Cardiac fibroblast (primary cell): ENCODE data around the gene MN1.

Experiments
- DNase-seq, 2 donors: peaks; one replicate each; pipeline versions ENCODE4 v3.0.0 to v3.0.0-alpha.2; 2010; ENCODE audit warnings: low read depth in 2 of 2
- H3K4me3 ChIP-seq, 2 donors: replicated peaks in 1 of 2; 1 replicate in 1 of 2; 2 replicates in 1 of 2; pipeline ENCODE4 v1.5.1; 2011; ENCODE audit warnings: low read depth in 2 of 2, low read length in 2 of 2, mild to moderate bottlenecking in 2 of 2, moderate library complexity in 1 of 2
- CTCF ChIP-seq: IDR thresholded peaks from one replicate; pipeline ENCODE4 v1.5.1; 2011; ENCODE audit warnings: low read depth, mild to moderate bottlenecking, low read length, inconsistent platforms

Gene MN1

DNA sequence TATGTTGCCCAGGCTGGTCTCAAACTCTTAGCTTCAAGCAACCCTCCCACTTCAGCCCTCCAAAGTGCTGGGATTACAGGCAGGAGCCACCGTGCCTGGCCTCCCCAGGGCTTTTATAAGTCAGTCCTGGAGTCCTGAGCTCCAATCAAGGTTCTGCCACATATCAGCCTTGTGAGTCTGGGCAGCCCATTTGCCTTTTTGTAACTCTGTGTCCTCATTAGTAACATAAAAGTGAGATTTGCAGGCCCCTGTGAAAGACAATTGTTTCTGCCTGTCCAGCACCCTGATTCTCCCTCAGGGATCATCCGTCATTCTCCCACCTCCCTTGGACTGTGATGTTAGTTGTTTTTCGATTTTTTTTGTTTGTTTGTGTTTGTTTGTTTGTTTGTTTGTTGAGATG, 89.8 kb downstream of the MN1 start:
- no peak for TF ChIP-seq CTCF
- no peak for DNase-seq
- no peak overlapping the region for H3K4me3 ChIP-seq

DNA sequence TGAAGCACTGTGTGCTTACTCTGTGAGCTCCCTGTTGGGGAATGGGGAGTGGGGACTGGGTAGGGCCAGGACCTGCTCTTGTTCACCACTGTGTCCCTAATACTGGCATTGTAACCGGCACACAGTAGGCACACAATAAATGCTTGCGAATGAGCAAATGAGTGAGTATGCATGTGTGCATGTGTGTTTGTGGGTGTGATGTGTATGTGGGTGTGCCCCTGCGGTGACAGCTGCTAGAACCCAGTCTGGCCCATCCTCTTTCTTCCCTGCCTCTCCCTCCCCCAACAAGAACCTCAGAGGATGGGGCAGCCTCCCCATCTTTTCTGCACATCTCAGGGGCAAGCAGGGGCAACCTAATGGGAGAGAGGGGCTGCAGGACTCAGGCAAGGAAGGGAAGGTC, 90.5 kb downstream of the MN1 start:
- DNase-seq, result no peak
- no peak for TF ChIP-seq CTCF
- H3K4me3 ChIP-seq, result no peak overlapping the region

DNA sequence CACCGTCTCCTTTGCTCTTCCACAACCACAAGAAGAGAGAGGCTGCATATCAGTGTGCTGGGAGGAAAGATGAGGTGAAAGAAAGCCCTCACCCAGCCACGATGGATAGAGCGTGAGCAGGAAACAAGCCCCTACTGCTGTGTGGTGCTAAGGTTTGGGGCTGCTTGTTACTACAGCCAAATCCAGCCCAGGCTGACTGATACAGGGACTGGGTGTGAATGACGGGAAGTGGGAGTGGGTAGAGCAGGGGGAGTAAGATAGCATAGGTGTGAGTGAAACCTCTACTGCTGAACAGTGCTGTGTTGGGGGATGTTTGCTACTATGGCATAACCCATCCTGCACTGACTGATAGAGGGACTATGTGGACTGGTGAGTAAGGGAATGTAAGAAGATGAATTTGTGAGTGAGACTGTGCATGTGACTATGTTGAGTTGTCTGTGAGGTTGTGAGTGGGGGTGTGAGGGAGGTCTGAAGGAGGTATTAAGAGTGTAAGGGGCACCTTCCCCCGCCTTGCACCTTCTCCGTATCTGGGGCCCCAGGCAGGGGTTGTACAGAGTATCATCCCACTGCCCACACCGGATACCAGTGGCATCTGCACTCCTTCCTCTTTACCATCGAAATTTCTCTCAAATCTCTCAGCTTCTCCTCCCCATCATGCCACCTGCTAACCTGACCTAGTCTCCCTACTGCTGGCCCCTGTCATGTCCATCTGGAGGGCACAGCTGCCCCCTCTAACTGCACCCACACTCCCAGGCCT, 91.5 kb downstream of the MN1 start:
- H3K4me3 ChIP-seq, result no peak overlapping the region
- DNase-seq, result no peak
- TF ChIP-seq CTCF, result no peak

- no peak for TF ChIP-seq CTCF
- H3K4me3 ChIP-seq, result no peak overlapping the region
- no peak for DNase-seq
These were observed 95.1 kb downstream of the MN1 start for GRCh38 chr22:27706489-27706888.

DNA sequence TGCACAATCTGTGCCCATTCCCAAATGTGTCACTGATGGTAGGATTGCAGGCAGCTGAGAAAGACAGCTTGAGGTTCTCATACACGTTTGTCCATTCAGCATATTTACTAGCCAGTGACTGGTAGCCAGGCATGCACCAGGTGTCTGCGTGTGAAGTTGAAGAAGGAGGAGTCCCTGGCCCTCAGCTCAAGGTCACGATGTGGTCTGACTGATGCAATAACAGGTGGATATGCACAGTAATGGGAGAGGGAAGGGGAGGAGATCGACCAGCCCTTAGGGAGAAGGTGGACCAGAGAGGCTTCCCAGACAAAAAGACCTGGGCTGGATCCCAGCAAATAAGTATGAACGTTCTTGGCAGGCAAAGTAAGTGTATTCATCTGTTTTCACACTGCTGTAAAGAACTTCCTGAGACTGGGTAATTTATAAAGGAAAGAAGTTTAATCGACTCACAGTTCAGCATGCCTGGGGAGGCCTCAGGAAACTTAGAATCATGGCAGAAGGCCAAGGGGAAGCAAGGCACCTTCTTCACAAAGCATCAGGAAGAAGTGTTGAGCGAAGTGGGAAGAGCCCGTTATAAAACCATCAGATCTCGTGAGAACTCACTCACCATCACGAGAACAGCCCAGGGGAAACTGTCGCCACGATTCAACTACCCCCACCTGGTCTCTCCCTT, 96.0 kb downstream of the MN1 start:
- TF ChIP-seq CTCF, result no peak
- peak in 1 of 2 donors; percentile 12 for DNase-seq
- no peak overlapping the region for H3K4me3 ChIP-seq

DNA sequence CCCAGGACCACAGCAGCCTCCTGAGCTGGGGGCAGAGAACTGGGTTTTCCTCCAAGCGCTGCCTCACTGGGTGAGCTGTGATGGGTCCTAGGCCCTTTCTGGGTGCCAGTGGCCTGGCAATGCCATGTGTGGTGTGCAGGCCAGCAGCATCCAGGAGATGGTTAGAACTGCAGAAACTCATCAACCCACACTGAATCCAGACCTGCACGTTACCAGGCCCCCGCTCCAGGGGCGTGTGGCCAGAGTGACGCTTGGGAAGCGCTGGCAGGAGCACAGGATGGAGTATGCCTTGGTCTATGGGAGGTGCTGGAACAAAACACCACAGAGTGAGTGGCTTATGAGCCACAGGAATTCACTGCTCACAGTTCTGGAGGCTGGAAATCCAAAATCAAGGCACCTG, 97.0 kb downstream of the MN1 start:
- no peak overlapping the region for H3K4me3 ChIP-seq
- DNase-seq, result no peak
- no peak for TF ChIP-seq CTCF
